ENCODE data around the gene ABCA12.

Gene ABCA12

DNA sequence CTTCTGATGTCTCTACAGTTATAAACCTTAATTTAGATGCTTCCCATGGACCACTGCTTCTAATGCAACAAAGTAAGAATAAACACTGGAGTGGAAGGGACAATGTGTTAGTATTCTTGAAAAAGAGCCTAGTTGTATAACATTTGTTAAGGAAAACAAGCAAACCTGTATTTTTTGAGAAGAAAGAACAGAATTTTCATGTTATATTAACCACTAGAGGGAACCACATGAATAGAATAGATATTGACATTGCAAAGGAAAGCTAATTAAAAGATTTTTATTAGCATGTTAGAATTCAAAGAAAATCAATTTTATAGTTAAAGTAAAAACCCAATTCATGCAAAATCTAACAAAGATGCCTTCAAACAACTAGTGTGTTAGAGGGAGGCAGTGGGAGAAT lies 177.7 kb downstream of the ABCA12 start:
- DNase-seq (ENCODE audit: low spot score), result peak; percentile 9

DNA sequence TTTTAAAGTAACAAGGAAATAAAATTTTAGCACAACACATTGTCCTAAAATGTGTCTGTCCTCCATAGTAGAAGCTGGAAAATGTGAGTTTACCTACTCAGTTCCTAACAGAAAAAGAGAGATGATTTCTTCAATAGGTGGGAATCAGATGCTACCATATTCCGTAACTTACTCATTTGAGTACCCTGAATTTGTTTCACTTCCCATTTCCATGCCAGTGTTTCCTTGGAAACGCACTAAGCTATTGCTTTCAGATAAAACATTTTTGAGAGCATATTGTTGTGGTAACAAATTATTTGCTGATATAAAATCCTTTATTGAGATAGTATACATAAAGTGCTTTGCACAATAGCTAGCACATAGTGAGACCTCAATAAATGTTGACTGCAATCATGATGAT lies 191.5 kb downstream of the ABCA12 start:
- DNase-seq (ENCODE audit: low spot score), result no peak

DNA sequence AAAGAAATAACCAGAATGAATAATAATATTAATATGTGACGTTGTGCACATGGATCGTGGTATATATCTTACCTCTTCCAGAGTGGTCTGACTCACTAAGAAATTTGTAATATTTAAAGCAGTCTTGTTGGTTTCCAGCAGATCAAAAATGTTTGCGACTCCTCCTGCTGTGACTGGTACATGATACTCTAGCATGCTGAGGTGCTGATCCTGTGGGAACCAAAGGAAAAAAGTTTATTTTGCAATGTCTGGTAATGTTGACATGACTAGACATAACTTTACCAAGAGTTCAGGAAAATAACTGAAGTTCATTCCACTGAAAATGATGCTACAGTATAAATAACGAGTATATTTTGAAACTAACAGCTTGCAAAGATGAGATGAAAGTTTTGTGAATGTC lies 204.4 kb downstream of the ABCA12 start:
- no peak for DNase-seq (ENCODE audit: low spot score)

DNA sequence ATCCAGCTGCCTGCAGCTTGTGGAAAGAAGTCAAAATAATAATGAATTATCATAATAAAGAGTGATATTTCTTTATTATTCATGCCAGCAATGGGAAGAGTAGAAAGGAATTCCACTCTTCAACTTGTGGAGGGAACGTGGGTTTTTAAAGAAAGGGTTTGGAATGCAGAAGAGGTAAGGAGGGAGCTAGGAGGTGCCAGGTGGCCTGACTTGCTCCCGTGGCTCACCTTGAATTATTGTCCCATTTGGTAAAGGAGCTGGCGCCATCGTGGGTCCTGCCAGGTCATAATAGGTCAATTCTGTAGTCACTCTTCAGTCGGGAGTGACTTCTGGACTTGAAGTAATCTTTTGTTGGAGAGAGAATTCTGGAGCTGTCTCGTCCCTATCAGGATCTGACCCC lies 233.8 kb downstream of the ABCA12 start:
- no peak for DNase-seq (ENCODE audit: low spot score)

DNA sequence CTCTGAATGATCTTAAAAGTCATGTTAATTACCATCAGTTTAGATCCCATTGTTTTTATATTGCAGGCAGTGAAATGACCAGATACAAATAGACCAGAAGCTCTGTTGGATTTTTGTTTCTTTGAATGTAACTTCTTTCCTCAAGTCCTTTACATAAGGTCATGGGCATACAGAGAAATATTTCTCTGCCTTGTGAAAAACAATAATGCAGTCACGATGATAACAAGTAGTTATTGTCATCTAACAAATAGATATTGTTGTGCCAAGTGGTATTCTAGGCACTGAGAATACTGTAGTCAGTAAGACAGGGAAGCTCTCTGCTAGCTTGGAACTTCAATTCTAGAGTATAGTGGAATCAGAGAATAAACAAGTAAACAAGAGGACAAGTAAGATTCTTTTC lies 234.2 kb downstream of the ABCA12 start:
- no peak for DNase-seq (ENCODE audit: low spot score)

DNA sequence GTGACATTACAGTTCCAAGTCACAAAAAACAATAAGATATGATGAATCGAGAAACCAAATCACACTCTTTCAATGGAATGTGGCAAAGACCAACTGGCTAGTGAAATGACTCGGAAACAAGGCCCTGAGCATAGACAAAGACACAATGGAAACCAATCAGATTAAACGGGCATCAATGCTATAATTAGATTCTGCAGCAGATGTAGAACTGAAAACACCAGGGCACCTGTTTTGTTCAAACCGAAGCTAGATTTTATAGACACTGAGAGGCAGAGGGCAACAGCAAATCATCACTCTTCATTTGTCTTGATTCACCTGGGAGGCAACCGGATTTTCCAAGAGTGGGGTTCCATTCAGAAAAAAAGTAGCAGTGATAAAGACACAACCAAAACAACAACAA lies 236.1 kb downstream of the ABCA12 start:
- no peak for DNase-seq (ENCODE audit: low spot score)

DNA sequence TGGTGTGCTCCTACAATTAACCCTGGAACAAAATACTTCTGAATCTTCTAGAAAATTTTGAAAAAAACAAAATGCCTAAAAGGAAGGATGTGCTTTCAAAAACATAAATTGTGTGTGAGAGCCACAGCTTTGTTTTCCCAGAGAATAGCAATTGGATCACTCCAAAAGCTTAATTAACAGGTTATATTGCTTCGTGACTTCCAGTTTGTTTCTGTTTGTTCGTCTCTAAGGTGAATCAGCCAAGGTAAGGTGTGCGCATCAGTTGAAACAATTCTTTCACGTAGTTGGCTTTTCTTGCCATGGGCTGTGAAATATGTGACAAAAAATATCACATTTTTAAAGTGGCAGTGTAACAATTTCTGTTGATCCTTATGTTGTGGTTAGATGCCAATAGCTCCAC lies 238.7 kb downstream of the ABCA12 start:
- DNase-seq (ENCODE audit: low spot score), result no peak

DNA sequence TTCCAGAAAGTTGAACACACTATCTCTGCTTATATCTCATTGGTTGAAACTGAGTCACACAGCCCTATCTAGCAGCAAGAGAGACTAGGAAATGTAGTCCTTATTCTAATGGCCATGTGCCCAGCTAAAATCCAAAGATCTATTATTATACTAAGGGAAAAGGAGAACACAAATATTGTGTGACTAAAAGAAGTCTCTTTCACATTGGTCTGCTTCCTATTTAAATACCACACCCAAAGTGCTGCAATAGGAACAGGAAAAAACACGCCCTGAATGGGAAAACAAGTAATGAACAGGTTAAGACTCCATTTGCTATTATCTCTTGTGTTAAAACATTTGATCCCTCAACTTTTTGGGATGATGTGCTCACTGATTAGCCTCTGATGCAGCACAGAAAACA lies 242.2 kb downstream of the ABCA12 start:
- no peak for DNase-seq (ENCODE audit: low spot score)

DNA sequence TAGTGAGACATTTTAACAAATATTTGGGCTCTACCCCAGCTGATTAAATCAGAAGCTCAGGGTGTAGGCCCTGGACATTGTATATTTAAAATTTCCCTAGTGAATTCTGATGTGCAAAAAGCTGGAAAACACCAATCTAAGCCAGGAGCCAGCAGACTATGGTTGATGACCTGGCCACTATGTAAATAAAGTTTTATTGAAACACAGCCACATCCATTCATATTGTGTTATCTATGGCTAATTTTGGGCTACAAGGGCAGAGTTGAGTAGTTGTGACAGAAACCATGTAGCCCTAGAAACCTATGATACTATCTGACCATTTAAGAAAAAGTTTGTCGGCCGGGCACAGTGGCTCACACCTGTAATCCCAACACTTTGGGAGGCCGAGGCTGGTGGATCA lies 243.0 kb downstream of the ABCA12 start:
- no peak for DNase-seq (ENCODE audit: low spot score)

DNA sequence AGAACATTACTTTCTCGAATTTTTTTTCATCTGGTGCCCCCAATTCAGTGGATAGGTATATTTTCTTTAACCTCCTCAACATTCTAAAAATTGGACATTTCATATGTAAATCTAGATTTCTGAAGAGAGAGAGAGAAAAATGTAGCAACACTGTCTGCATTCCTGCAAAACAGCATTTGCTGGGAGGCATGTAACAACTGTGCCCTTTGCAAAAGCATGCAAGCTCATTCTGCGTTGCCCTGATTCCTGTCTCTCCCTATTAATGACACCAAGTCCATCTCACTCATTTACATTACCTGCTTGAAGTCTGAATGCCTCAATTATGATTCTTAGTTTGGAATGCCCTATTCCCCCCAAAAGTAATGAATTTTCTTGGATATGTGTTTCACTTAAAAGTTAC lies 249.1 kb downstream of the ABCA12 start:
- DNase-seq (ENCODE audit: low spot score), result no peak

DNA sequence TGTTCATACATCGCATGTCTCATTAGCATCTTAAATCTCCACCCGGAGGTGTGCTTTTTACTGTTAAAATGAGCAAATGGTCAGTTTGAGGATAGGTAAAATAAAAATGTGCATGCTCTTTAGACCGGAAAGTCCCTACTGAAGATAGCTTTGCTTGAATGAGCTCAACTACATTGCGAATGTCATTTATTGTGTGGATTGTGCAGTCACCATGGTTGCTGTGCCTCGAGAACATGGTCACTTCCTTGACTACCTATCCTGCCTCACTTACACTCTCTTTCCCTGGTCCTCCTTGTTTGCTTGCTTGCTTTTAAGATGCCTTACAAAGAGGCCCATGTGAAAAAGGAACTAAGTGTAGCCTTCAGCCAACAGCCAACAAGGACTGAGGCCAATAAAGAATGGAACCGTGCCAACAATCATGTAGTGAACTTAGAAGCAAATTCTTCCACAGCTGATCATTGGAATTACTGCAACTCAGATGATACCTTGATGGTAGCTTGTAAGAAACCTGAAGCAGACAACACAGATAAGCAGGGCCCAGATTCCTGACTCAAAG lies 256.7 kb downstream of the ABCA12 start:
- DNase-seq (ENCODE audit: low spot score), result no peak
